Mesendoderm (in vitro differentiated cells): Measurements from ENCODE around the gene LITAF.

Source experiments
- DNase-seq: peaks from one replicate; pipeline ENCODE4 v3.0.0; 2013
- H2AK5ac ChIP-seq: 2 replicates; pipeline ENCODE4 v1.6.1; 2013; ENCODE audit warnings: low read length, inconsistent platforms
- H2BK120ac ChIP-seq: 2 replicates; pipeline ENCODE4 v1.6.1; 2013; ENCODE audit warnings: low read depth, mild to moderate bottlenecking, low read length, moderate library complexity, mixed read lengths
- H2BK15ac ChIP-seq: replicated peaks from 2 replicates; pipeline ENCODE4 v1.6.1; 2013; ENCODE audit warnings: low read depth, mild to moderate bottlenecking, moderate library complexity
- H2BK5ac ChIP-seq: 2 replicates; pipeline ENCODE4 v1.6.1; 2013; ENCODE audit warnings: low read length, inconsistent platforms
- H3K18ac ChIP-seq: 2 replicates; pipeline ENCODE4 v1.6.1; 2013; ENCODE audit warnings: mild to moderate bottlenecking, low read length, mixed read lengths
- H3K23ac ChIP-seq: one replicate; pipeline ENCODE4 v1.6.1; 2013; ENCODE audit warnings: low read length
- H3K27ac ChIP-seq: 2 replicates; pipeline ENCODE4 v1.5.1; 2013; ENCODE audit warnings: low read depth, mild to moderate bottlenecking, inconsistent platforms, low read length, moderate library complexity
- H3K27me3 ChIP-seq: 2 replicates; pipeline ENCODE4 v1.6.1; 2013; ENCODE audit warnings: low read length, control low read depth, mild to moderate bottlenecking, inconsistent platforms; ENCODE audit not compliant: insufficient read depth, poor library complexity
- H3K36me3 ChIP-seq: 2 replicates; pipeline ENCODE4 v1.6.1; 2013; ENCODE audit warnings: low read length, inconsistent platforms; ENCODE audit not compliant: control insufficient read depth, insufficient read depth
- H3K4ac ChIP-seq: one replicate; pipeline ENCODE4 v1.6.1; 2013; ENCODE audit warnings: low read depth, mild to moderate bottlenecking, low read length, moderate library complexity
- H3K4me1 ChIP-seq: 2 replicates; pipeline ENCODE4 v1.6.1; 2013; ENCODE audit warnings: low read depth, low read length, inconsistent platforms; ENCODE audit not compliant: control insufficient read depth
- H3K4me2 ChIP-seq: 2 replicates; pipeline ENCODE4 v1.6.1; 2013; ENCODE audit warnings: low read length
- H3K4me3 ChIP-seq: 2 replicates; pipeline ENCODE4 v1.5.1; 2013; ENCODE audit warnings: mild to moderate bottlenecking, low read length
- H3K56ac ChIP-seq: one replicate; pipeline ENCODE4 v1.6.1; 2013; ENCODE audit warnings: low read length
- H3K79me1 ChIP-seq: 2 replicates; pipeline ENCODE4 v1.6.1; 2013; ENCODE audit warnings: low read length, inconsistent platforms
- H3K79me2 ChIP-seq: 2 replicates; pipeline ENCODE4 v1.6.1; 2013; ENCODE audit warnings: mild to moderate bottlenecking, low read length; ENCODE audit not compliant: control insufficient read depth, insufficient read depth
- H3K9ac ChIP-seq: 2 replicates; pipeline ENCODE4 v1.6.1; 2013; ENCODE audit warnings: low read length, inconsistent platforms
- H4K5ac ChIP-seq: one replicate; pipeline ENCODE4 v1.6.1; 2013; ENCODE audit warnings: low read length
- H4K8ac ChIP-seq: one replicate; pipeline ENCODE4 v1.6.1; 2013; ENCODE audit warnings: low read depth, mild to moderate bottlenecking, control low read depth, low read length, moderate library complexity
- WGBS: extraction: QIAGEN DNeasy Blood & Tissue Kit; methylation state at CpG from one replicate; pipeline ENCODE4 v1.1.7; 2013; ENCODE audit warnings: low lambda C conversion rate, missing lambda C conversion rate; ENCODE audit not compliant: insufficient coverage; ENCODE audit errors: extremely low coverage; 5-methylcytosine and 5-hydroxymethylcytosine counted together

LITAF gene

DNA sequence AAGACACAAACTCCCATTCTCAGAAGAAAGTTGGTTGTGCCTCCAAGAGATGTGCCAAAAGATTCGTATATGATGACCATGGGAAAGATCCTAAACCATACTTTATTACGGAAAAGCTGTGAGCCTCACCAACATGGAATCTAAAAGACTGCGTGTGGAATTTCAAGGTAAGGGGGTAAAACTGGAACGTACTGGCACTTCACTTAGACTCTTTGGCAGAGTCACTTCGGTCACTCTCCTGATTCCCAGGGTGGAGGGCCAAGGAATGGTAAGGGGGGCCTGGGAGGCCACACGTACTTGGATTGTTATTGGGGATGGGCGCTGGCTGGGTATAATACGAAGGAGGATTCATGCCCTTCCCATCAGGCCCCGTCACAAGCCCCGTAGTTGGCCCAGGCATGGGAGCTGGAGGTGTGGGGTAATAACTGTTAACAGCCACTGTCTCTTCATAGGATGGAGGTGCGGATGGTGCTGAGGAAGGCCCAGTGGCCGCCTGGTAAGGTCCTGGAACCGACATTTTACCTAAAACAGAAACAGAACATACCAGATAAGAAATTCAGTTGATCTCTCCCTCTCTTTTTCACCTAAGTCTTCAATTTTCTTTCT lies 30.4 kb downstream of the LITAF start:
- DNase-seq = no peak
- Histone ChIP-seq H3K56ac (no peak overlapping the region), H3K4me3 (no peak overlapping the region), H3K4me1 (peaks cover 8% of the 10 kb centered on the region), H3K9ac (no peak overlapping the region), H4K5ac (no peak overlapping the region), H3K18ac (no peak overlapping the region), H3K4me2 (no peak overlapping the region), H3K27ac (no peak overlapping the region), H3K79me1 (peaks cover 3% of the 10 kb centered on the region), H3K23ac (no peak overlapping the region), H2BK15ac (no peak overlapping the region), H3K36me3 (no peaks in the 10 kb centered on the region), H3K4ac (no peak overlapping the region), H2AK5ac (no peak overlapping the region), H4K8ac (no peak overlapping the region), H2BK120ac (no peak overlapping the region), H3K27me3 (no peaks in the 10 kb centered on the region), H3K79me2 (no peaks in the 10 kb centered on the region), H2BK5ac (no peak overlapping the region)
- WGBS = no CpG with 5 or more reads among the region's 13 CpGs

DNA sequence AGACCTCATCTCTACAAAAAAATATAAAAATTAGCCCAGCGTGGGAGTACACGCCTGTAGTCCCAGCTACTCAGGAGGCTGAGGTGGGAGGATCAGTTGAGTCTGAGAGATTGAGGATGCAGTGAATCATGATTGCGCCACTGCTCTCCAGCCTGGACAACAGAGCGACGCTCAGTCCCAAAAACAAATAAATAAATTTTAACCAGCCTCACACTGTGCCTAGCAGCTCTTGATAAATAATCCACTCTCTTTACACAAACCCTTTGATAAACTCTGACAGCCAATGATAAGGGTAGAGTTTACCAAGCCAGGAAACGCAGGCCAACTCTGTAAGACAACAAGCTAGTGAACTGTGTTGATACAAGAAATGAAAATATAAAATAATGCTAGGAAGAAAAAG lies 32.7 kb downstream of the LITAF start:
- Histone ChIP-seq H3K4me1 (no peaks in the 10 kb centered on the region), H3K27me3 (no peaks in the 10 kb centered on the region), H4K5ac (no peak overlapping the region), H2BK5ac (no peak overlapping the region), H3K27ac (no peak overlapping the region), H3K9ac (no peak overlapping the region), H3K4ac (no peak overlapping the region), H3K18ac (no peak overlapping the region), H2AK5ac (no peak overlapping the region), H3K79me1 (no peaks in the 10 kb centered on the region), H3K36me3 (no peaks in the 10 kb centered on the region), H3K79me2 (no peaks in the 10 kb centered on the region), H3K4me2 (no peak overlapping the region), H3K56ac (no peak overlapping the region), H4K8ac (no peak overlapping the region), H3K4me3 (no peak overlapping the region), H2BK15ac (no peak overlapping the region), H3K23ac (no peak overlapping the region), H2BK120ac (no peak overlapping the region)
- no CpG with 5 or more reads among the region's 6 CpGs for WGBS
- no peak for DNase-seq

DNA sequence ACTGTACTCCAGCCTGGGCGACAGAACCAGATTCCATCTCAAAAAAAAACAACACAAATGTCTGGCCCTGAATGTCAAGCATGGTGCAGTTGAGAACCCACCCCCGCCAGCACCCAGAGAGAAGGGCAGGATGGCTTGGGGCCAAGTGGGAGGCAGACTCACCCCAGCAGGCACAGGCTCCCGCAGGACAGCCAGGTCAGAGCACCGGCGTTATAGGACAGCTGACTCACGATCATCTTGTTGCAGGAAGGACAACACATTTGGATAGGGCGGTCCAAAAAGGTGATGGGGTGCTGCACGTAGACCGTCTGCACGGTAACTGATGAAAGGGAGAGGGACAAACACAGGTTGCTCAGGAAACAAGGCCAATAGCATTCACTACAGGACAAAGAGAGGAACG lies 33.3 kb downstream of the LITAF start:
- H2AK5ac ChIP-seq = no peak overlapping the region
- no peak overlapping the region for H3K56ac ChIP-seq
- no peak overlapping the region for H3K4ac ChIP-seq
- H4K8ac ChIP-seq = no peak overlapping the region
- no peak overlapping the region for H3K23ac ChIP-seq
- no peaks in the 10 kb centered on the region for H3K79me2 ChIP-seq
- H3K79me1 ChIP-seq = no peaks in the 10 kb centered on the region
- no peak overlapping the region for H3K4me3 ChIP-seq
- no peak overlapping the region for H2BK120ac ChIP-seq
- no peak overlapping the region for H3K4me2 ChIP-seq
- no peak overlapping the region for H3K9ac ChIP-seq
- H2BK15ac ChIP-seq = no peak overlapping the region
- H4K5ac ChIP-seq = no peak overlapping the region
- H3K18ac ChIP-seq = no peak overlapping the region
- WGBS = no CpG with 5 or more reads among the region's 11 CpGs
- no peaks in the 10 kb centered on the region for H3K27me3 ChIP-seq
- H2BK5ac ChIP-seq = no peak overlapping the region
- DNase-seq = no peak
- H3K4me1 ChIP-seq = no peaks in the 10 kb centered on the region
- no peaks in the 10 kb centered on the region for H3K36me3 ChIP-seq
- H3K27ac ChIP-seq = no peak overlapping the region

DNA sequence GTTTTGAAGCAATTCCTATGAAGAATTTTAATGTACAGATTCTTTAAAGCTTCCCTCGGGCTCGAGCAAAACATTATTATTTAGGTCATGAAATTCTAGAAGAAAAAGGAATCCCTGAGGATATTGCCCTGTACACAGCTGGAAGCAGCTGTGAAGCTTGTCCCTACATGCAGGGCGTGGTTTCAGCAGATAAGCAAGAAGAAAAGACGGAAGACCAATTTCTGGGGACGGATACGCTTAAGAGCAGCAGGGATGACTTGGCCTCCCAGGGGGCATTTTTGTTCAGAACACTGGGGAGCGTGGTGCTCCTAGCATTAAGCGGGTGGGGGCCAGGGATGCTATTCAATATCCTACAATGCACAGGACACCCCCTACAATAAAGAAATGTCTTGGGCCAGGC lies 34.3 kb downstream of the LITAF start:
- no peak overlapping the region for H4K8ac ChIP-seq
- no peaks in the 10 kb centered on the region for H3K36me3 ChIP-seq
- no peaks in the 10 kb centered on the region for H3K27me3 ChIP-seq
- H3K79me2 ChIP-seq = no peaks in the 10 kb centered on the region
- H3K4me3 ChIP-seq = no peak overlapping the region
- H3K23ac ChIP-seq = no peak overlapping the region
- H2AK5ac ChIP-seq = no peak overlapping the region
- no peak overlapping the region for H2BK120ac ChIP-seq
- no CpG with 5 or more reads among the region's 8 CpGs for WGBS
- no peak overlapping the region for H3K56ac ChIP-seq
- H3K4me2 ChIP-seq = no peak overlapping the region
- DNase-seq = no peak
- no peak overlapping the region for H3K9ac ChIP-seq
- H3K27ac ChIP-seq = no peak overlapping the region
- H3K79me1 ChIP-seq = no peaks in the 10 kb centered on the region
- no peak overlapping the region for H4K5ac ChIP-seq
- no peak overlapping the region for H3K4ac ChIP-seq
- no peaks in the 10 kb centered on the region for H3K4me1 ChIP-seq
- H2BK15ac ChIP-seq = no peak overlapping the region
- H2BK5ac ChIP-seq = no peak overlapping the region
- no peak overlapping the region for H3K18ac ChIP-seq

DNA sequence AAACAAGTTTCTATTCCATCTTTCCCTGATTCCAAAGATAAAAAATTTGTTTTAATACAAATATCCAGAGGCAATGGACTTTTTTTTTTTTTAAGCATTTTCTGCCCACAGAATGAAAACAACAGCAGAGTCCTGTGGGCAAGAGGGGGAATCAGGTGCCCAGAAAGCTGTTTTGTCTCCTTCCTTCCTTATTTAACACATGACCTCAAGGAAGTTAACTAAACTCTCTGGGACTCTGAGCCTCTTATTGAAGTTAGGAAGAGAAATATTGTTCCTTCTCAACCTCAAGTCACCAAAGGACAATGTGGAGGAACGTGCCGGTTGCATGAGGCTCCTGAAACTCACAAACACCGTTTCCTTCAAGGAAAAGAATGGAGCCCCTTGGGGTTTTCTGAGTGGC lies 34.9 kb downstream of the LITAF start:
- H4K8ac ChIP-seq = no peak overlapping the region
- no peak overlapping the region for H2BK15ac ChIP-seq
- H3K27me3 ChIP-seq = no peaks in the 10 kb centered on the region
- no peak overlapping the region for H3K9ac ChIP-seq
- no peak overlapping the region for H3K4me2 ChIP-seq
- no peaks in the 10 kb centered on the region for H3K79me2 ChIP-seq
- no peak overlapping the region for H2AK5ac ChIP-seq
- H2BK120ac ChIP-seq = no peak overlapping the region
- DNase-seq = no peak
- no peak overlapping the region for H3K4me3 ChIP-seq
- H3K4me1 ChIP-seq = no peaks in the 10 kb centered on the region
- H3K27ac ChIP-seq = no peak overlapping the region
- H3K18ac ChIP-seq = no peak overlapping the region
- H3K23ac ChIP-seq = no peak overlapping the region
- H3K36me3 ChIP-seq = no peaks in the 10 kb centered on the region
- no peak overlapping the region for H2BK5ac ChIP-seq
- H3K79me1 ChIP-seq = no peaks in the 10 kb centered on the region
- no CpG with 5 or more reads among the region's 3 CpGs for WGBS
- no peak overlapping the region for H3K4ac ChIP-seq
- H4K5ac ChIP-seq = no peak overlapping the region
- no peak overlapping the region for H3K56ac ChIP-seq

DNA sequence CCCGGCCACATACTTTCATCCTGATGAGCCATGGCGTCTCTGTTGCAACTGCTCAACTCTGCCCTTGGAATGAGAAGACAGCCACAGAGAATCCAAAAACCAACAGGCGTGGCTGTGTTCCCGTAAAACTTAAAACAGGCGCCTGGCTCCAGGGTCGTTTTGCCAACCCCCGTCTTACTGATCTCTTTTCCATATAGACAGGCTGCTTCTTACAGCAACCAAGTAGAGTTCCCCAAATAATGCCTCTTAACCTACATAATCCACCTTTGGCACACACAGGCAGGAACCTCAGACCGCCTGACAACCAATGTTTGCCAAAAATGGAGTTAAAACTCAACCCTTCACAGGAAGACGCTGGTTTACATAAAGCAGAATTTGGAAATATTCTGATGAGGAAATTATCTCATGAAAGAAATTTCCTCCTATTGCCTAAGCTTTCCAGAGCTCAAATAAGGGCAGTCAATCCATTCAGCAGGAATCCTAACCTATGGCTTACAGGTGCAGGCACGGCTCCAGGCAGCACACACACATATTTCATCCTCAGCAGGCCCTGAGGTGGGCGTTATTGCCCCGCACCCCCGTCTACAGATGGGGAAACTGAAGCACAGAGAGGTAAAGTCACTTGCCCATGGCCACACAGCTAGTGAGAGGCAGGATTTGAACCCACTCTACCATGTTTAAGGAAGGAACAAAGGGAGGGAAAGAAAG lies 35.8 kb downstream of the LITAF start:
- no peak overlapping the region for H2AK5ac ChIP-seq
- no peak overlapping the region for H3K23ac ChIP-seq
- no peak overlapping the region for H3K27ac ChIP-seq
- H3K4ac ChIP-seq = no peak overlapping the region
- H3K4me2 ChIP-seq = no peak overlapping the region
- H3K36me3 ChIP-seq = no peaks in the 10 kb centered on the region
- H4K5ac ChIP-seq = no peak overlapping the region
- no peaks in the 10 kb centered on the region for H3K79me1 ChIP-seq
- no peak overlapping the region for H3K18ac ChIP-seq
- no CpG with 5 or more reads among the region's 13 CpGs for whole genome bisulfite sequencing
- H3K4me1 ChIP-seq = no peaks in the 10 kb centered on the region
- no peak overlapping the region for H4K8ac ChIP-seq
- no peak overlapping the region for H2BK15ac ChIP-seq
- H3K27me3 ChIP-seq = peaks cover 2% of the 10 kb centered on the region
- no peak overlapping the region for H3K9ac ChIP-seq
- H2BK120ac ChIP-seq = no peak overlapping the region
- no peak for DNase-seq
- H2BK5ac ChIP-seq = no peak overlapping the region
- H3K4me3 ChIP-seq = no peak overlapping the region
- no peaks in the 10 kb centered on the region for H3K79me2 ChIP-seq
- no peak overlapping the region for H3K56ac ChIP-seq
